GM10266 (cell line): Measurements from ENCODE around the gene CAMSAP1.

Source experiments
- DNase-seq: peaks from one replicate; pipeline ENCODE4 v3.0.0; 2012; ENCODE audit errors: extremely low spot score
- TF ChIP-seq, protein P1 (sequence below): IDR thresholded peaks from 2 replicates; pipeline ENCODE4 v1.5.1; 2012; ENCODE audit warnings: mild to moderate bottlenecking, low read depth; ENCODE audit not compliant: control insufficient read depth, insufficient read depth; ENCODE audit errors: missing control alignments

The CAMSAP1 gene

DNA sequence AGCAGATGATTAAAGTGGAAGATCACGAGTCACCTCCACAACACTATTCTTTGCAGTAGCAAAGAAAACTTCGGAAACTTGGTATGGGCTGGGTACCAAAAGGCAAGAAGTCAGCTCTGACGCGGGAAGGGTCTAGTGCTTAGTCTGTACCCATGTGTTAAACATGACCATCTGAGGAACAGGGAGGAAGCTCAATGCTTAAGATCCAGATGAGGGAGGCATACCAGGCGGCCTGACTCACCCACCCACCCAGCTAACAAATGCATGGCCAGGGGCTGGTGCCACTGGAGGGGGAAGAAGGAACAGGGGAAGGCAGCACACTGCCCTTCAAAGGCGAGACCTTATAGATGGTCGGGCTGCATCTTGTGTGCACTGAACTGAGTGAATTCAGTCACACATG is 41.8 kb downstream of the CAMSAP1 start:
- DNase-seq: no peak
- TF ChIP-seq, protein P1, sequence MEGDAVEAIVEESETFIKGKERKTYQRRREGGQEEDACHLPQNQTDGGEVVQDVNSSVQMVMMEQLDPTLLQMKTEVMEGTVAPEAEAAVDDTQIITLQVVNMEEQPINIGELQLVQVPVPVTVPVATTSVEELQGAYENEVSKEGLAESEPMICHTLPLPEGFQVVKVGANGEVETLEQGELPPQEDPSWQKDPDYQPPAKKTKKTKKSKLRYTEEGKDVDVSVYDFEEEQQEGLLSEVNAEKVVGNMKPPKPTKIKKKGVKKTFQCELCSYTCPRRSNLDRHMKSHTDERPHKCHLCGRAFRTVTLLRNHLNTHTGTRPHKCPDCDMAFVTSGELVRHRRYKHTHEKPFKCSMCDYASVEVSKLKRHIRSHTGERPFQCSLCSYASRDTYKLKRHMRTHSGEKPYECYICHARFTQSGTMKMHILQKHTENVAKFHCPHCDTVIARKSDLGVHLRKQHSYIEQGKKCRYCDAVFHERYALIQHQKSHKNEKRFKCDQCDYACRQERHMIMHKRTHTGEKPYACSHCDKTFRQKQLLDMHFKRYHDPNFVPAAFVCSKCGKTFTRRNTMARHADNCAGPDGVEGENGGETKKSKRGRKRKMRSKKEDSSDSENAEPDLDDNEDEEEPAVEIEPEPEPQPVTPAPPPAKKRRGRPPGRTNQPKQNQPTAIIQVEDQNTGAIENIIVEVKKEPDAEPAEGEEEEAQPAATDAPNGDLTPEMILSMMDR: no peak

DNA sequence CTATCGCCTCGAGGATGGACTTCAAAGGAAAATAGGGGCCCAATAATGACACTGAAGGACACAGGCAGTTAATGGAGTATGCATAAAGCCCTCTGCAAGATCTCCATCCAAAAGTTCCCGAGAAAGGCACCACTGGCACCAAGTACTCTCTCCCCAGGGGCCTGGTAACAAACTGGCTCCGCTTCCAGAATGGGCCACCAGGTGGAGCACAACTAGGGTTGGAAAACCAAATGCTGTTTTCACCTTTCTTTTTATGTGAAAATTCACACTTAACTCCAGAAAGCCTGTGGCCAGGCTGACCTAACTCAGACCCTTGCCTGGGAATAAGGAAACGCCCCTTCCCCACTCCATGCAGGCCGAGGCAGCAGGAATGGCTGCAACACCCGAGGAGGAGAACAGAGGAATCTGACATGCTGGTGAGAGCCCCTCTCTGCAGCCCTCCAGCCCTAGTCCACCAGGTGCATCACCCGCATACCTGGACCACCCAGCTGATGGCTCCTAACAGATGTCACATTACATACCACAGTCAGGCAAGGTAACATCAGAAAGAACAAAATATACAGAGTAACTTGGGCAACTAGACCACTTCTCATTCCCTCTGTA is 42.8 kb downstream of the CAMSAP1 start:
- TF ChIP-seq, protein P1: peak; percentile 78
- DNase-seq: peak; percentile 66

DNA sequence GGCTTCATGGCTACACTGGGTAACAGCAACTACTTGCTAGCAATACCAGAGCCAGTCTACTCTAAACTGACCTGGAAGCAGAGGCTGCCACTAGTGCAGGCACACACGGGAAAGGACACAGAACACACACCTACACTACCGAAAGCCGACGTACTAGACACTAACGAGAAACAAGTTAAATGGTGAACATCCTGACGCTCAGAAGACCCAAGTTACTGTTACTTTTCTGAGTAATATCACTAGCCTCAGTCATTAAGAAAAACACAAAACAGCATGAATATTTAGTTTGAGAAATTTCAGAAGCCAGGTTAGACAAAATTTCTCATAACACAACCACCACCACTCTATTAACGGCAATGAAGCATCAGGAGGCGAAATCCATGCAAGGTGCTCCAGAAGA is 44.5 kb downstream of the CAMSAP1 start:
- TF ChIP-seq, protein P1: no peak
- no peak for DNase-seq

DNA sequence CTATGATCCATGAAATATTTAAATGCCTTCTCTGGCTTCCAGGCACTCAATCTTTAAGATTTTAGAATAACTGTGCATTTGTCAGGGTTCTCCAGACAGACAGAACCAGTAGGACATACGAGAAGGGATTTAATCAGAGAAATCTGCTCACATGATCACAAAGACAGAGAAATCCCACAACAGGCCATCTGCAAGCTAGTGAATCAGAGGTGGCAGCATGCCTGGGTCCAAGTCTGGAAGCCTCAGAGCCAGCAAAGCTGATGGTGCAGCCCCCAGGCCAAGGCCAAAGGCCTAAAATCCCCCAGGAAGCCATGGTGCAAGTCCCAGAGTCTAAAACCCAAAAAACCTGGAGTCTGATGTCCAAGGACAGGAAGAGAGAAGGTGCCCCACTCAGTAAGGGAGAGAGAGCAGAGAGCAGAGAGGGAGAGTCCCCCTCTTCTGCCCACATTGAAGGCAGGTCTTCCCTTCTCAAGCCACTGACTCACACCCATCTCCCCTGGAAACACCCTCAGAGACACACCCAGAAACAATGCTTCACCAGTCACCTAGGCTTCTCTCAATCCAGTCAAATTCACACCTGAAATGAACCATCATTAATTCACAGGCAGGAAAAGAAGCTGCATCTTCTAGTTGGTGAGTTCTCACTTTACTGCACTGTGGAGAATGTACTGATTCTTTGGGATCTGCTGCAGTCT is 48.7 kb downstream of the CAMSAP1 start:
- no peak for DNase-seq
- TF ChIP-seq, protein P1: no peak

DNA sequence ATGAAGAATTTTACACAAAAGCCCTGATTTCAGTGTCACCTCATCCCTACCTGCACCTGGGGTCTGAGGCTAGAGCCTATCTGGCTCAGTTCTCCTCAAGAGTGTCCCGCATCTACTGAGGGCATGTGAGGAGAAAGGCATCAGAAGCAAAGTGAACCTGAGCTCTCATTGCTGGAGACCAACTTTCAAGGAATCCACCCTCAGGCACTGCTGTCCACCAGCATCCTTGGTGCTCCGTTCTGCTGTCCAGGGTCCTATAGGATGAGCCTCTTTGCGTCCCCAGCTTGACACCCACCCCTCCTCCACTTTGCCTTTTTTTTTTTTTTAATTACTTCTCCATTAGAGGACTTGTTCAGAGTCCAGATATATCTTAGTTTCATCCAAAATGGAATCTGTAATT is 49.5 kb downstream of the CAMSAP1 start:
- no peak for DNase-seq
- TF ChIP-seq, protein P1: no peak

DNA sequence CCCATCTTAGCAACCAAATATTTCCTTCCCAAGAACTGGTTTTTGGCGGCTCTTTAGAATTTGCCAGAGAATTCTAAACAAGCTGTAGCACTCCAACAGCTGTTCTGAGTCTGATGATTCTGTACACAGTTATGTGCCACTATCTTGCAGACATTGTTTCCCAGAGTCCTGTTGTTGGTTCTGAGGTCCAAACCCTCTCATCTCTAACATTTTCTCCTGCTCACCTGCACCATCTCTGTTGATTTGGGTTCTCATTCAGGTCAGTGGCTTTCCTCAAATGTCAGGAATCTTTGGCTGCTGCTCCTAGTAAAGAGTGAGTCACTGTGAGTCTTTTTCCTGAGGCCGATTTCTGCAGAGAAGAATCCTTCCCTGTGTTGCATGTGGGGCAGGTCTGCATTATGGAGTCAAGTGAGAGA is 50.0 kb downstream of the CAMSAP1 start:
- TF ChIP-seq, protein P1: no peak
- DNase-seq: no peak

DNA sequence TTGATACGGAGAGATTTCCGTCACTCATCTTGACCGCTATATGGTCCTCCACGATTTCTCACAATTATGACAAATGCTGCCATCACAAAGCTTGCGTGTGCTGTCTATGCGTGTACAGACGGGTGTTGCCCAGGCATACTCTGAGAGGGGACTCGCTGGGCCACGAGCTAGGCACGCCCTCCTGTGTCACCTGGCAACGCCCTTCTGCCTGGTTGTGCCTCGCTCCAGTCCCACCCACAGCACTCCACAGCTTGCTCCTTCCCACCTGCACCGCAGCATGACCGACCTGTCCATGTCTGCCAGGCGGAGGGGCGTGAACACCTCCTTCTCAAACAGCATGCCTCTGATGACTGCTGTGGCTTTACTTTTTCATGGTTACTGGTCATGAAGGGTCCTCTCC is 55.6 kb downstream of the CAMSAP1 start:
- DNase-seq: no peak
- TF ChIP-seq, protein P1: no peak
